HuH-7.5 (cell line): Measurements from ENCODE around the gene UBE2C.
A peak's percentile ranks its signal among the peaks of the same experiment; 100 is the strongest.
"Not testable (repeated sequence)": the region's sequence is repeated elsewhere in the genome, so short reads cannot be mapped to it uniquely, and the experiment has no call there.

Experiments used
- DNase-seq: peaks from one replicate; pipeline ENCODE4 v3.0.0; 2011; ENCODE audit warnings: low spot score

UBE2C gene

DNA sequence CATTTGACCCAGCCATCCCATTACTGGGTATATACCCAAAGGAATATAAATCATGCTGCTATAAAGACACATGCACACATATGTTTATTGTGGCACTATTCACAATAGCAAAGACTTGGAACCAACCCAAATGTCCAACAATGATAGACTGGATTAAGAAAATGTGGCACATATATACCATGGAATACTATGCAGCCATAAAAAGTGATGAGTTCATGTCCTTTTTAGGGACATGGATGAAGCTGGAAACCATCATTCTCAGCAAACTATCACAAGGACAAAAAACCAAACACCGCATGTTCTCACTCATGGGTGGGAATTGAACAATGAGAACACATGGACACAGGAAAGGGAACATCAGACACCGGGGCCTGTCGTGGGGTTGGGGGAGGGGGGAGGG lies 14.5 kb upstream of the UBE2C start:
- DNase-seq, result not testable (repeated sequence)

DNA sequence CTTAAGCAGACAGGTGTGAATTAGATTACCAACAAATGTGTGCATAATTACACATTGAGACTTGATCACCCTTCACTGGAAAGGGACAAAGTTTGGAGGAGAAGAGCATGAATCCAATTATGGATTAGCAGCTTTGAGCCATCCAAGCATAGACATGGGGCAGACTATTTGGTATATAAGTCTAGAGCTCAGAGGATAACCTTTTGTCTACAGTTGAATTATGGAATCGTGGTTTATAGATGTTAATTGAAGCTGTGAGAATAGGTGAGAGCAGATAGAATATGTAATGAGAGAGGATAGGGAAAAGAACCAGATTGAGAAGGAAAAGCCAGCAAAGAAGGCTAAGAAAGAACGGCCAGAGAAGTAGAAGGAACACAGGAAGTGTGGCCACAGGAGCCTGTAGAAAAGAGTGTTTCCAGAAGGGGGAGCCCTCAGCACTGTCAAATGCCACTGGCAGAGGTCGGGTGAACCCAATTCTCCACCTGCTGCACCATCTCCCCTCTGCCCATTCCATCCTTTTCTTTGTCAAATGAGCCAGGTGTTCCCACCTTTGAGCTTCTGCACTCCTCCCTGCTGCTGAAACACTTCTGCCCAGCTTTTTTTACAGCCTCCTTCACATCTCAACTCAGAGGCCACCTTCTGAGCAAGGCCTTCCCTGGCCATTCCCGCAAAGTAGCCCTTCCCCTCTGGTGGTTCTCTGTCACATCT lies 13.4 kb upstream of the UBE2C start:
- peak; percentile 55 for DNase-seq

DNA sequence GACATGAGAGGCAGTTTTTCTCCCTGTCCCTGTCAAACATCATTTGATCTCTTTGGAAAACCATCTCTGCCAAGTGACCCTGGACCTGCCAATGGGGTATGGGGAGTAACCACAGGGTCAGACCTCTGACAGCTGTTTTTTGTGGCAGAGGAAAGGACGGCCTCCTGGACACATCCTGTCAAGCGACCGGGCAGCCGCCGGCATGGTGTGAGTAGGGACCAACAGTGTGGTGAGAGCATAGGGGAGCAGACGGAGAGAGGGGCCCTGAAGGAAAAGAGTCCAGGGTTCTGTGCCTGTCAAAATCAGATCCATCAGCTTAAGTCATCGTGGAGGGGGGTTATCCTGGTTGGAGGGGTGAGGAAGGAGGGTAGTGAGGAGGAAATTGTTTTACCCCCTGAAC lies 10.6 kb upstream of the UBE2C start:
- no peak for DNase-seq

DNA sequence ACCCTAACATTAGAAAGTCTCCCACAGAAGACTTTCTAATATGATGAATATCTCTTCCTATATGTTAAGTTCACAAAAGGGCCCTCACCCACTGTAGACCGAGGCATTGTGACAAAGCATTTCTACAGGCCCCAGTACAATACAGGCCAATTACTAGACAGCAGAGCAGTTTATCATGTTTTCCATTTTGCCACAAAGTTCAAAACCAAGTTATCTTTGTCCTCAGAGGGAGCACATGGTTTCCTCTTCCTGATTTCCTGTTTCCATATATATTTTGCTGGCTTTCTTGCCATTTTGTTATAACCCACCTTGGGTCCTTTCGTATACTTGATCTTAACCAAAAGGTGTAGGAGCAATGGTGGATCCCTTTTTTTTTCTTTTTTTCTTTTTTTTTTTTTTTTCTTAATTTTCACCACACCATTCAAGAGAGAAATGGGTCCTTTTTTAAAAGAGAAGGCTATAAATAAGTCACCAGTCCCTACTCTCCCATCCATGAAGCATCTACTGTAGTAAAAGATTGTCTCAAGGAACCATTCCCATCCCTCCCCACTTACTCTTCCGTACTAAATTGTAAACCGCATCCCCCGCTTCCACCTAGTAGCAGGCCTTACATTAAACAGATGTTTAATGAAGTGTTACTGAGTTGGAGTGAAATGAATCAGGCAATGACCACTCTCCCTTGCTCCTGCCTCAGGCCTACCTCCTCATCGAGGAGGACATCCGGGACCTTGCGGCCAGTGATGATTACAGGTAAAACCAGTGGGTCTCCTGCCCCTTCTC lies 2.1 kb upstream of the UBE2C start:
- no peak for DNase-seq

- no peak for DNase-seq
These were observed 529 bp downstream of the UBE2C start for GRCh38 chr20:45813006-45813340.

DNA sequence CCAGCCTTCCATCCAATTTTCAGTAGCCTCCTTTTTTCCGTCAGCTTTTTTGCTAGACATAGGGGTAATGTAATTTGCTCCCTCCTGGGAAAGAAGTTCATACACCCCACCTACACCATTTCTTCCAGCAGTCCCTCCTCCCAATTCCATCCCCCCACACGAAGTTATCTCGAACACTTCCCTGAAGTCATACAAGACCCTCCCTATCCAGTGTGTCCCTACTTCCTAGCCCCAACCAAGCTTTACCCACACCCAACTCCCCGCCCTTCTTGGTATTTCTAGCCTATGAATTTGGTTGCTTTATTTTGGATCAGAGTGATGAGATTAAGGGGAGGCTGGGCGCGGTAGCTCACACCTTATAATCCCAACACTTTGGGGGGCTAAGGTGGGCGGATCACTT lies 1.0 kb downstream of the UBE2C start:
- no peak for DNase-seq

- DNase-seq, result no peak
These were observed 1.9 kb downstream of the UBE2C start for GRCh38 chr20:45814314-45814713.

DNA sequence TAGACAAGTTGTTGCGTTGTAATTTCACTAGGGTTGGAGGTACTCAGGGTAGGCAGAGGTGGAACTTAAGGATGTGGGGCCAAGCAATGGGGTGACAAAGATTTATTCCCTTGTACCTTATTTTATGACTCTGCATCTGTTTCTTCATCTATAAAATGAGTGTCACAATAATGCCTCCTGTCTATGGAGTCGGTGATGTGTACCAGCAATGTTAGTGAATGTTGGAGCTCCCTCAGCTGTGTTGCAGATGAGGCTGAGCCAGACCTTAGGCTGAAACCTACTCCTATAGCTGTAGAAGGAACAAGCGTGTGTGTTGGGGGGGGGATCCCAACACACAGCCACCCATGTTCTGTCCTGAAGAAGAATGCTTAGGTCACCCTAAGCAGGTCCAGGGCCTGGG lies 4.5 kb downstream of the UBE2C start:
- no peak for DNase-seq

DNA sequence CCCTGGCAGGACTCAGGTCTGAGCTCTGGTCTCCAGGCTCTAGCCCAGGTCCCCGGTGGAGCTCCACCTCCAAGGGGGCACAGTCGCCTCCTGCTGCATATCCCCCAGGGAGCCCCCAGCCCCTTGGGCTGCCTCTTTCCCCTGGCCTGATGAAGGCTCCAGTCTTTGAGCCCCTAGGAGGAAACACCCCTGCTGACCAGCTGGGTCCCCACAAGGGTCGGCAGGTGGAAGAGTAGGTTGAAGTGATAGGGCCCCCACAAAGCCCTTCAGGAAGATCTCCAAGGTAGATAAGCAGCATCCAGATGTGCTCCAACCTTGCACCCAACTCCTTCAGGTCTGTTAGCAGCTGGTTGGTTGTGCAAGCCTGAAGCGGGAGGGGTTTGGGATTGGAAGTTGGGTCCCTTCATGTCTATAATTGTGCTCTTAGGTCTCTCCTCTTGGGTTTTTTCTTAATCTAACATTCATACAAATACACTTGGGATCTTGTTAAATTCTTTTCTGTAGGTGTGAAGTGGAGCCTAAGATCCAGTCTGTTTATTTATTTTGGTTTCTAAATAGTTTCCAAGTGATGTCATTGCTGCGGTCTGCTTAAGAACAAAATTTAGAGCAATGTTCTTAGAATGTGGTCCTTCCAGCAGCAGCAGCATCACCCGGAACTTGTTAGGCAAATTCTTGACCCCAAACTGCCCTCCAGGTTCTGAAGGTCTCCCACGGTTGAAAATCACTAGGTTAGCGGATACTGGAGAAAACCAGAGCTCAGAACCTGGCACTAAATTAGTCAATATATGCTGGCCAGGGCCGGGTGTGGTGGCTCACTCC lies 5.1 kb downstream of the UBE2C start:
- DNase-seq, result no peak

DNA sequence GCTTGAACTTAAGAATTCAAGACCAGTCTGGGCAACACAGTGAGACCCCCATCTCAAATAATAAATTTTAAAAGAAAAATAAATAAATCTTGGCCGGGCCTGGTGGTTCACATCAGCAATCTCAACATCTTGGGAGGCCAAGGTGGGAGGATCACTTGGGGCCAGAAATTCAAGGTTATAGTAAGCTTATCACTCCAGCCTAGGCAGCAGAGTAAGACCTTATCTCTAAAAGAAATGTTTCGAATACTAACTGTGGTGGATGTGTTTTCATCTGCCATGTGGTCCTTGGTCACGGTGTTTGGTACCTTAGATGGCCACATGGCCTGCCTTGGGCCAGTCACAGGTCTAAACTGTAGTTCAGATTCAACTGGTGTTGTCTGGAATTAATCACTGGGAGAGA lies 5.8 kb downstream of the UBE2C start:
- DNase-seq, result no peak

DNA sequence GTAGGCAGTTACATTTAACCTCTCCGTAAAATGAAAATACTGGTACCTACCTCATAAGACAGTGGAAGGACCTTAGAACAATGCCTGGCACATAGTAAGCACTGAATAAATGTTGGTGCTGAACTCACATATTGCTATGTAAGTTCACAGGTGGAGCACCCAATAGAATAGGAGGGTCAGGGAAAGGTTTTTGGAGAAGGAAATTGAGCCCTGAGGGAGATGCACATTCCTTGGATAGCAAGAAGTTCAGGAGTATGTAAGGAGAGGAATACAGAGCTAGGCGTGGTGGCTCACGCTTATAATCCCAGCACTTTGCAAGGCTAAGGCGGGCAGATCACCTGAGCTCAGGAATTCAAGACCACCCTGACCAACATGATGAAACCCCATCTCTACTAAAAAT lies 7.0 kb downstream of the UBE2C start:
- no peak for DNase-seq

GRCh38 chr20:45821947-45822346 lies 9.5 kb downstream of the UBE2C start:
- no peak for DNase-seq

DNA sequence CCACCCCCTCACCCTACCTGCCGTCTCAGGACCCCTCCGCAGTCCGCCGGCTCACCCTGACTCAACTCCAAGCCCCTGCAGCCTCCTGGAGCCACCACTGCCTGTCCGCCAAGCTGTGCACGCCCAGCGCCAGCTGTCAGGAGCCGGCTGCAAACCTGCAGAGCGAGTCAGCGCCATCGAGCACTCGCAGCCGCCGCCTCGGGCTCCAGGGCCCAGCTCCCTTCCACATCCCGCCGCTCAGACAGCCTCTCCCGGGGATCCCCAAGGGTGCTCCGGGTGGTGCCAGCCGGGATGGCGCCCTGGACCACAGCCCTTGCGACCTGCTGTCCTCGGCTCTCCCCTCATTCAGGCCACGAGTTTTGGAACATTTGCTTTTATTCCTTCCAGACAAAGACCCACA lies 10.4 kb downstream of the UBE2C start:
- no peak for DNase-seq

DNA sequence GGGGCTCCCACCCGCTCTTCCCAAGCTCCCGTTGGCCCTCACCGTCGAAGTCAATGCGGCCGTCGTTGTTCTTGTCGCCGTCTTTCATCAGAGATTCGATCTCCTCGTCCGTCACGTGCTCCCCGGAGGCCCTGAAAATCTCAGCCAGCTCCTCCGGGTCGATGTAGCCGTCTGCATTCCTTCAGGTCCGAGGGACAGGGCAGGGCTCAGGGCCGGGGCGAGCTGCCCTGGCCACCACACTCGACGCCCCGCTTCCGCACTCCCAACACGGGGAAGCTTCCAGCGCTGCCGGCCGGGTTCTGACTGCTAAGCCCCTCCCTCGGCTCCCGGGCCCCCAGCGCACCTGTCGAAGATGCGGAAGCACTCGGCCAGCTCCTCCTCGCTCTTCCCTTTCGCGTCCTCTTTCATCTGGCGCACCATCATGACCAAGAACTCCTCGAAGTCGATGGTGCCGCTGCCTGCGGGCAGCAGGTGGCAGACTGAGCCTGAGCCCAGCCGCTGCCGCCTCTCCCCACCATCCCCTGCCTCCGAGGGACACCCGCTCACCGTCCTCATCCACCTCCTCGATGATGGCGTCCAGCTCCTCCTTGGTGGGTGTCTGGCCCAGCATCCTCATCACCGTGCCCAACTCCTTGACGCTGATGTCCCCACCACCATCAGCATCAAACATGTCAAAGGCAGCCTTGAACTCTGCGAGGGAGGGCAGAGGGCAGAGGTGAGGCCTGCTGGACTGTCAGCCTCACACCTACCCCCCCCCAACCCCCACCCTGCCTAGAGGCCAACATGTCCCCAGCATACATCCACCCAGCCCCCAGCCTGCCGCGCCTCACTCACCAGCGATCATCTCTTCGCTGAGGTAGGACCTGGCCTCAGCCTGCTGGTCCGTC lies 11.7 kb downstream of the UBE2C start:
- no peak for DNase-seq

DNA sequence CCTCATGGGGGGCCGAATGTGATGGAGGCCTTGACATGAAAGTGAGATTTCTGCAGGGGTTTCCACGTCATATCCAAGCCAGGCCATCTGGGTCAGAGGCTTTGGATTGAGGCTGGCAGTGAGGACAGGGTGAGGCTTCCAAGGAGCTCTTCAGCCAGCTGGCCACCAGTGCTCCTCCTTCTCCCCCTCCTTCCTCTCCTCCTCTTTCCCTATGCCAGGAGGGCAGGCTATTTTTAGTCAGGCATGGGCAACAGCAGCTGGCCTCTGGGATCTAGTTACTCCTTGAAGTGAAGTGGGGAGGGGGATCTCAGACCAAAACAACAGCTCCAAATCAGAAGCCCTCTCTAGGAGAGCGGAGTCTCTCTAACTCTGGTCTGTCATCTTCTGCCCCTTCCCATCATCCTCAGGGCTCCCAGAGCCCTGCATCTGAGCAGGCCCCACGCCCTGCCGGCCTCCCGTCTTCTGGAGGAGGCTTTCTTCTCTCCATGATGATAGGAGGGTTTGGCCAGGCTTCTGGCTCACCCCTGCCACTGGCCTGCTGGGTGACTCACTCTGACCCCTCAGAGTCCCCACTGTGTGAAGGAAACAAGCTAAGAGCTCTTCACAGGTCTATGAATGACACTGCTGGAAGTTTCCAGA lies 14.1 kb downstream of the UBE2C start:
- DNase-seq, result no peak

GRCh38 chr20:45827030-45827652 lies 14.7 kb downstream of the UBE2C start, which contains the start of gene TNNC2:
Gene TNNC2 (minus strand): TSS chr20:45827312. CDS start chr20:45827248, 64 bp downstream.
- DNase-seq, result no peak

- DNase-seq, result no peak
These were observed 15.3 kb downstream of the UBE2C start for GRCh38 chr20:45827712-45828111.

- no peak for DNase-seq
These were observed 16.1 kb downstream of the UBE2C start for GRCh38 chr20:45828589-45828988.

DNA sequence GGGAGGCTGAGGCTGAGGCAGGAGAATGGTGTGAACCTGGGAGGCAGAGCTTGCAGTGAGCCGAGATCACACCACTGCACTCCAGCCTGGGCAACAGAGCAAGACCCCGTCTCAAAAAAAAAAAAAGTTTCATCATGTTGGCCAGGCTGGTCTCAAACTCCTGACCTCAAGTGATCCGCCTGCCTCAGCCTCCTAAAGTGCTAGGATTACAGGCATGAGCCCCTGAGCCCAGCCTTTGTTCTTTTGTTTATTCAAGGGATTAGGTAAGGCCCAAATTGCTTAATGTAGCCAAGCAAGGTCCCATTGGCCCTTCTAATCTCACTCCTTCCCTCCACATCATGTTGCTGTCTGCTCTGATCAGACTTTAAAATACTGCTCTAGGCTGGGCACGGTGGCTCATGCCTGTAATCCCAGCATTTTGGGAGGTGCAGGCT lies 17.2 kb downstream of the UBE2C start:
- DNase-seq, result peak; percentile 59

DNA sequence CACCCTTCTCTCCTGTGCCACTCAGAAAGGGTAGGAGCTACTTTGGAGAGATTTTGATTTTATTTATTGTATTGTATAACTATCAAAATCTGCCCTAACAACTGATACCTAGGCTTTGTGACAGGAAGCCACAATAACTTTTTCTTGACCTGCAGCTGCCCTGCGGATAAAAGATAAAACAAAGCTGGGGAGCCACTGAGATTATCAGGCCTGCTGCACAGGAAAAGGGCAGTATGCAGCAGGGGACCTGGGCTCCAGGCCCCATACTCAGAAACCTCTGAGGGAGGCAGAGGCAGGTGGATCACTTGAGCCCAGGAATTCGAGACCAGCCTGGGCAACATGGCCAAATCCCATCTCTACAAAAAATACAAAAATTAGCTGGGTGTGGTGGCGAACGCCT lies 20.2 kb downstream of the UBE2C start:
- DNase-seq, result no peak
